Karpas-422 (cell line): ENCODE measurements around the gene PTPRO. TPM values are rescaled to one million over a fixed set of nuclear protein-coding genes. Genes with fewer than 3 reads are reported as not detected.

ENCODE experiments used
- DNase-seq: peaks from one replicate; pipeline ENCODE4 v3.0.0-alpha.2; 2015
- H2AFZ ChIP-seq: fragments of 200-600 bp; sonication (generic); 2 replicates; pipeline ENCODE4 v1.6.1; 2014; ENCODE audit warnings: antibody characterized with exemption, low read length, mixed read lengths
- H3K27ac ChIP-seq: fragments of 200-600 bp; sonication (generic); 2 replicates; pipeline ENCODE4 v1.5.1; 2014; ENCODE audit warnings: mild to moderate bottlenecking, low read length, moderate library complexity
- H3K27me3 ChIP-seq: fragments of 200-600 bp; sonication (generic); 2 replicates; pipeline ENCODE4 v1.6.1; 2014; ENCODE audit warnings: low read length, mixed read lengths
- H3K36me3 ChIP-seq: fragments of 200-600 bp; sonication (generic); 2 replicates; pipeline ENCODE4 v1.6.1; 2014; ENCODE audit warnings: low read length, mixed read lengths; ENCODE audit not compliant: insufficient read depth
- H3K4me1 ChIP-seq: fragments of 200-600 bp; sonication (generic); 2 replicates; pipeline ENCODE4 v1.6.1; 2014; ENCODE audit warnings: mild to moderate bottlenecking, low read length, mixed read lengths
- H3K4me2 ChIP-seq: fragments of 200-600 bp; sonication (generic); 2 replicates; pipeline ENCODE4 v1.6.1; 2014; ENCODE audit warnings: low read length, low read depth, mild to moderate bottlenecking; ENCODE audit not compliant: poor library complexity, severe bottlenecking
- H3K4me3 ChIP-seq: fragments of 200-600 bp; sonication (generic); 2 replicates; pipeline ENCODE4 v1.5.1; 2014; ENCODE audit warnings: mild to moderate bottlenecking, antibody characterized with exemption, low read length, mixed read lengths
- H3K79me2 ChIP-seq: fragments of 200-600 bp; sonication (generic); 2 replicates; pipeline ENCODE4 v1.6.1; 2014; ENCODE audit warnings: mild to moderate bottlenecking, low read length, mixed read lengths
- H3K9ac ChIP-seq: fragments of 200-600 bp; sonication (generic); 2 replicates; pipeline ENCODE4 v1.6.0; 2014; ENCODE audit warnings: low read length
- H3K9me2 ChIP-seq: fragments of 200-600 bp; sonication (generic), shearing (Covaris generic); replicated peaks from 2 replicates; pipeline ENCODE4 v1.6.0; 2014; ENCODE audit warnings: mild to moderate bottlenecking, low read length, moderate library complexity; ENCODE audit not compliant: insufficient read depth
- H3K9me3 ChIP-seq: fragments of 300-700, 200-600 bp; sonication (generic); 2 replicates; pipeline ENCODE4 v1.6.1; 2014; ENCODE audit warnings: low read length, mixed read lengths
- H4K20me1 ChIP-seq: fragments of 200-600 bp; sonication (generic); 2 replicates; pipeline ENCODE4 v1.6.1; 2014; ENCODE audit warnings: mild to moderate bottlenecking, antibody characterized with exemption, low read length, low read depth; ENCODE audit not compliant: insufficient read depth
- total RNA-seq: library from RNA; depleted of rRNA; stranded (reverse); fragments of >200 nt; shearing (Covaris generic); gene quantifications from 2 replicates; pipeline ENCODE4 v1.2.3, GENCODE V29; 2014; ENCODE audit warnings: low replicate concordance

The PTPRO gene
- total RNA-seq, 1 experiment from 2014 or later: not detected

DNA sequence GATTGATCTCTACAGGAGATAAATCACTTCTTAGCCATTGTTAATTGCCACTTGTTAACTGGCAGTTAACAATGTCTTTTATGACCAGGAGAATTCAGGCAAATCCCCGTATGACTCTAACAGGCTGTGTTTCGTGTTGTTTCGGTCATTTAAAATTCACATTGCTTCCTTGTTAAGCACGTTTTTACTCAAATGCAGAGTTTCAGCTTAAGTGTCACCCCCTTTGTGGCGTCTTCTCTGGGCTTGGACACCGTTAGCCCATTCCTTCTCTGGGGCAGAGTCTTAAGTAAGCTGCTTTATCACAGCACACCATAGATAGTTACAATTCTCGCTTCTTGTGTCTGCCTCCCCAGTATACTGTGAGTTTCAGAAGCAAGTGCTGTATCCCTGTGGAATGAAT lies 261.5 kb downstream of the PTPRO start:
- no peaks in the 10 kb centered on the region; the same call in 1 of the 2 replicates for H3K27me3 ChIP-seq
- H3K4me1 ChIP-seq: no peaks in the 10 kb centered on the region
- H3K4me2 ChIP-seq: no peak overlapping the region
- H3K9me3 ChIP-seq: no peaks in the 10 kb centered on the region
- H3K9me2 ChIP-seq: no peaks in the 10 kb centered on the region
- no peak for DNase-seq
- no peaks in the 10 kb centered on the region for H4K20me1 ChIP-seq
- H3K27ac ChIP-seq: no peak overlapping the region
- H3K36me3 ChIP-seq: no peaks in the 10 kb centered on the region
- H3K4me3 ChIP-seq: no peak overlapping the region
- H2AFZ ChIP-seq: no peak overlapping the region
- H3K79me2 ChIP-seq: no peaks in the 10 kb centered on the region
- H3K9ac ChIP-seq: no peak overlapping the region

DNA sequence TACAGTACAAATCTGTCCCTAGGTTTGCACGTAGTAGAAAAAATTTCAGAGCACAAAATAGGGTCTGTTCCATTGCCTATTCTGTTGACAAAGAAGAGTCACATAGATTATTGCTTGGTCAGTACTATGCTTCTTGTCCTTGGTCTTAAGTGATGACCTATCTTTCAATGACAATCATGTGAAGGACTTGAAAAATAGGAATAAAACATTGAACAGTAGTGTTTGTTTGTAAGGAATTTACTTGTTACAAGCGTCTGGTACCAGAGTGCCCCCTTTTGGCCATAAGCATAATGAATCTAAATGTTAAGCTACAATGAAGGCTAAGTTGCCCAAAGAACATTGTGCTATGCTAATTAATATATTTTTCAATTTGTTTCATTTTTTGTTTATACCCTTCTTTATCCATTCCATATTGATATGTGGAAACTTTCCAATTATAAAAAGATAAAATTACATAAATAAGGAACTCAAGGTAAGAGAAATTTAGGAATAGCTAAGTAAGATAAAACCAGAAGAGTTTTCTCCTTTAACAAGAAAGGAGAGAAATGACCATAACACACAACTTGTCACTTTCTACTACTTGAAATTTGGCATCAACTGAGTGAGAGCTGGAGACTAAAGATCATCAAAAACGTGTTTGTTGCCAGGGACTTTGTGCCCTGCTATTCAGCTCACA lies 262.2 kb downstream of the PTPRO start:
- no peak overlapping the region for H3K9ac ChIP-seq
- H3K27me3 ChIP-seq: no peaks in the 10 kb centered on the region
- no peak overlapping the region for H3K27ac ChIP-seq
- DNase-seq: peak; percentile 71
- H3K4me3 ChIP-seq: no peak overlapping the region
- no peaks in the 10 kb centered on the region for H3K36me3 ChIP-seq
- no peaks in the 10 kb centered on the region for H3K79me2 ChIP-seq
- no peaks in the 10 kb centered on the region for H4K20me1 ChIP-seq
- H3K4me2 ChIP-seq: no peak overlapping the region
- no peaks in the 10 kb centered on the region for H3K9me3 ChIP-seq
- no peak overlapping the region for H2AFZ ChIP-seq
- H3K4me1 ChIP-seq: no peaks in the 10 kb centered on the region
- H3K9me2 ChIP-seq: no peaks in the 10 kb centered on the region

DNA sequence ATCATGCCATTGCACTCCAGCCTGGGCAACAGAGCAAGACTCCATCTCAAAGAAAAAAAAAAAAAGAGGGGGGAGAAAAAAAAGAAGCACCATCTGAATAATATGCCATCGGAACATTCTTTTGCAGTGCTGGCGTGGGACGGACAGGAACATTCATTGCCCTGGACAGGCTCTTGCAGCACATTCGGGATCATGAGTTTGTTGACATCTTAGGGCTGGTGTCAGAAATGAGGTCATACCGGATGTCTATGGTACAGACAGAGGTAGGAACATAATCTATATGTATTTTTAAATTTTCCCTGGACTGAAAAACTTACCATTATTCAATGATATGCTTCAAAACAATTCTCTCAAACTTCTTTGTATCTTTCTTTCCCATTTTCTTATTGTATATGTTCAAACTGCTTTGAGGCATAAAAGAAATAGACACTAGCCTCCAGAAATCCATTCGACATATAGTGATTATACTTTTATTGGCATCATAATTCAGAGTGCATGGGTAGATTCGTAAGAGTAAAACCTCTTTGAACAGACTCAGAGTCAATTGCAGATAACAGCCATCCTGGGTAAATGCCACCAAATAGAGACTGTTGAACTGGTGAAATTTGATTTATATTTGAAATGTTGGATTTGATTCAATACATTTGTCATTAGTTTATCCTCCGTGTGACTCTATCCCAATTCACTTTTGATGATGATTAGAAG lies 267.2 kb downstream of the PTPRO start:
- H3K4me3 ChIP-seq: no peak overlapping the region
- no peaks in the 10 kb centered on the region for H3K79me2 ChIP-seq
- H3K36me3 ChIP-seq: no peaks in the 10 kb centered on the region
- no peak overlapping the region for H3K9ac ChIP-seq
- no peaks in the 10 kb centered on the region for H3K27me3 ChIP-seq
- H3K4me2 ChIP-seq: no peak overlapping the region
- DNase-seq: no peak
- H3K9me3 ChIP-seq: no peaks in the 10 kb centered on the region
- H3K4me1 ChIP-seq: no peaks in the 10 kb centered on the region
- H3K27ac ChIP-seq: no peak overlapping the region
- H3K9me2 ChIP-seq: no peaks in the 10 kb centered on the region
- H4K20me1 ChIP-seq: no peaks in the 10 kb centered on the region
- no peak overlapping the region for H2AFZ ChIP-seq

DNA sequence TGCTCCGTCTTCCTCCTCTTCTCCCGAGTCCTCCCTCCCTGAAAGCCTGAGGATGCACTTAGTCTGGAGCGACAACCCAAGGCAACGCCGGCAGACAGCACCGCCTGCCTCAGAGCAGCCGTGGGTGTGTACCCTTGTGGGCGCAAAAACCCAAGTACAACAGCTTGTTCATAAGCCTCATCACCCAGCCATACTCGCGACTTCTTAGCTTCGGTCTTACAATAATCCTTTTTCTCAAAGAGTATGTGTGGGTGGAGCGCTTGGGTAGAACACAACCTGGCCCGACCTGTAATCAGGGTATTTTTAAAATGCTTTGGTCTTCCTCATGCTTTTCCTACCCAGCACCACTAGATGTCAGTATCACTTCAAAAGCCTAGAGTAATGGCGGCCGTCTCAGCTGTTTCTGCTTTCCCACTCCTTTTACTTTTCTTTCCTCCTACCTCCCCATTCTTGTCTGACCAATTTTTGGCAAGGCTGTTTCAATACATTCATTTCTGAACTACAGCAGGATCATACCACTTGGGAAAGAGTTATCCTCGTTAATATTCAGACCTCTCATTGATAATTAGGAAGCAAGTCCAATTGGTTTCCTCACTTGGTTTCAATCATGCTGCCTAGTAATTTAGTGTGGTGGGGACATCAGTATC lies 268.0 kb downstream of the PTPRO start:
- H3K9ac ChIP-seq: no peak overlapping the region

DNA sequence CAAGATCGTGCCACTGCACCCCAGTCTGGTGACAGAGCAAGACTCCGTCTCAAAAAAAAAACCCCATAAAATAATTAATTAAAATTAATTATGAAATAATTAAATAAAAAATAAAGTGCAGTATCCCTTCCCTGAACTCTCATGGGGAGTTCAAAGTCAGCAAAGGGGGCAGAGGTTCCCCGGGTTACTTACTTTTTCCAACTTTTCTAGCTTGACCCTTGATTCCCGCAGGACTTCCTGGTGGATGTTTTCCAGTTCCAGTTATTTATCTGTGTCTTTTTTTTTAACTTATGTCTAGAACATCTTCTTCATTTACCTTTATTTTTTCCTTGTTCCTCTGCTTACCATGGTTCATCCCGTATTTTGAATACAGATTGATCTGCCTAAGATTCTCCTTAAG lies 269.5 kb downstream of the PTPRO start:
- Histone ChIP-seq H3K4me1 (no peaks in the 10 kb centered on the region), H3K9ac (no peak overlapping the region), H3K36me3 (no peaks in the 10 kb centered on the region), H2AFZ (no peak overlapping the region), H3K27ac (no peak overlapping the region), H3K27me3 (no peaks in the 10 kb centered on the region), H3K4me3 (no peak overlapping the region), H3K79me2 (no peaks in the 10 kb centered on the region), H4K20me1 (no peaks in the 10 kb centered on the region), H3K9me3 (no peaks in the 10 kb centered on the region), H3K4me2 (no peak overlapping the region), H3K9me2 (no peaks in the 10 kb centered on the region)
- DNase-seq: no peak

More for the DNA sequence above, 268.0 kb downstream of the PTPRO start:
- Histone ChIP-seq H3K4me1 (no peaks in the 10 kb centered on the region), H3K9me3 (no peaks in the 10 kb centered on the region), H3K9me2 (no peaks in the 10 kb centered on the region), H4K20me1 (no peaks in the 10 kb centered on the region), H3K27ac (no peak overlapping the region), H2AFZ (peak overlapping the region; percentile 40; the same call in 1 of the 2 replicates), H3K79me2 (no peaks in the 10 kb centered on the region), H3K27me3 (no peaks in the 10 kb centered on the region), H3K4me3 (no peak overlapping the region), H3K4me2 (peak overlapping the region; percentile 14), H3K36me3 (no peaks in the 10 kb centered on the region)
- peak; percentile 82 for DNase-seq

DNA sequence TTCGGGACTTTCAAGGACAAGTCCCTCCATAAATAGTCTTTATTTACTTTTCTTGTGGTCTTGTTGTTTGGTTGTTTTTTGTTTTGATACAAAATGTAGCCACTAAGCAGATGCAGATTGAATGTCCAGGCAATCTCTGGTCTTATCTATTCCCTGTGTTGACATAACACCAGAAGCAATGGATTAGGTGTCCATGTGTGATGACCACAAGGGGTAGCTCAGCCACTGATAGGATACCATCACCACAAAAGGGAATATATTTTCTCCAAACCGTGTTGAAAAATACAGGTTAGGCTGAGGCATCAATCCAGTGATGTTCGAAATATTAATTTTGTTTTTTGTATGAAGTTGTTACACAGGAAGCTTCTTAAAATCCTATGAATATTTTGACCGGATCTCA lies 270.6 kb downstream of the PTPRO start:
- Histone ChIP-seq H3K27me3 (no peaks in the 10 kb centered on the region), H3K27ac (no peak overlapping the region), H3K4me3 (no peak overlapping the region), H3K4me2 (no peak overlapping the region), H4K20me1 (no peaks in the 10 kb centered on the region), H3K4me1 (no peaks in the 10 kb centered on the region), H3K9me2 (no peaks in the 10 kb centered on the region), H3K9me3 (no peaks in the 10 kb centered on the region), H2AFZ (no peak overlapping the region), H3K9ac (no peak overlapping the region), H3K36me3 (no peaks in the 10 kb centered on the region), H3K79me2 (no peaks in the 10 kb centered on the region)
- DNase-seq: no peak

- Histone ChIP-seq H4K20me1 (no peaks in the 10 kb centered on the region), H3K27ac (no peak overlapping the region), H3K36me3 (no peaks in the 10 kb centered on the region), H3K9me2 (no peaks in the 10 kb centered on the region), H3K4me3 (no peak overlapping the region), H3K4me2 (no peak overlapping the region), H3K27me3 (no peaks in the 10 kb centered on the region), H2AFZ (no peak overlapping the region), H3K9me3 (no peaks in the 10 kb centered on the region), H3K4me1 (no peaks in the 10 kb centered on the region), H3K9ac (no peak overlapping the region), H3K79me2 (no peaks in the 10 kb centered on the region)
- no peak for DNase-seq
These were observed 273.9 kb downstream of the PTPRO start for GRCh38 chr12:15596174-15596573.

DNA sequence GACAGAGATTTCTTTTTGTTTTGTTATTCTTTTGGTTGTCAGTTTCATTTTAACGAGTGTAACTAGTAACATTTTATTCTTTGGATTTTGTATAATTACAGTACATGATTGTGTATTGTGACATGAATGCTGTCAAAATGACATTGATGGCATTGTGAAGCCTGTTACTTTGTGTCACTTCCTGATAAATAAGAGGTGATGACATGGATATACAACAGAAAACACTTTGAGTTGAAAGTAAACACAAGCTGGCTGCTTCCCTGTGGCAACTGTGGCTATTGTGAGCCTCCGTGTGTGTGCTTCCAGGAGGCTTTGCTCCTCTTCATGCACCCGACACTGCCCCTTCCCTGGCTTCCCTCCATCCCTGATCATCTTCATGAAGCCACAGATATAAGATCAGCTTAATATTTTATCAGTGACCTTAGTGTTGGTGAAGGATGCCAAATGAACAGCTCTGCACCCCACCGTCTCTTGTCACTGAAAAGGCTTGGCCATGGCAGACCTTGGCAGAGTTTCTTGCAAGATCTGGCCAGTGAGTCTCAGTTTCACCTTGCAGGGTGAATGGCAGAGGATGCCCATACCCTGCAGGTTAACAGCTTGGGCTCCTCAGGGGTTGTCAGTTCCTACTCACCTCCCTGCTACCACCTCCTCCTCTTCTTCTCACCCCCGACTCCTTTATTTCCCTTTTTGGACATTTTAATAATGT lies 275.0 kb downstream of the PTPRO start:
- H3K4me2 ChIP-seq: no peak overlapping the region
- no peaks in the 10 kb centered on the region for H3K4me1 ChIP-seq
- H3K27me3 ChIP-seq: no peaks in the 10 kb centered on the region
- H3K4me3 ChIP-seq: no peak overlapping the region
- no peak overlapping the region for H2AFZ ChIP-seq
- no peaks in the 10 kb centered on the region for H3K9me2 ChIP-seq
- H3K36me3 ChIP-seq: no peaks in the 10 kb centered on the region
- H3K9ac ChIP-seq: no peak overlapping the region
- H3K9me3 ChIP-seq: no peaks in the 10 kb centered on the region
- no peak overlapping the region for H3K27ac ChIP-seq
- no peaks in the 10 kb centered on the region for H4K20me1 ChIP-seq
- H3K79me2 ChIP-seq: no peaks in the 10 kb centered on the region
- DNase-seq: no peak
